ENCODE measurements around the gene TRAPPC6A.

The TRAPPC6A gene

GRCh38 chr19:45186509-45187334, 8.7 kb upstream of the TRAPPC6A start:
- peak; percentile 41 for DNase-seq

DNA sequence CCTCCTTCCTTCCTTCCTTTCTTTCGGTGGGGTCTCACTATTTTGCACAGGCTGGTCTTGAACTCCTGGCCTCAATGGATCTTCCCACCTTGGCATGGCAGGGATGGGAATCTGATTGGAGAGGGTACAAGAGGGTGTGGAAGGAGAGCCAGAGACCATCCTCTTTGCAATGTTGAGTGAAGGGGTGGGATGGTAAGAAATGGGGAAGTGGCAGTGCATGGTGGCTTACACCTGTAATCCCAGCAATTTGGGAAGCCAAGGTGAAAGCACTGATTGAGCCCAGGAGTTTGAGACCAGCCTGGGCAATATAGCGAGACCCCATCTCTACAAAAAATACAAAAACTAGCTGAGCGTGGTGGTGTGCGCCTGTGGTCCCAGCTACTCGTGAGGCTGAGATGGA, 6.1 kb upstream of the TRAPPC6A start:
- no peak for DNase-seq

- no peak for DNase-seq
Measured at GRCh38 chr19:45182758-45183157, 4.7 kb upstream of the TRAPPC6A start.

- no peak for DNase-seq
Measured at GRCh38 chr19:45180936-45181335, 2.9 kb upstream of the TRAPPC6A start.

- no peak for DNase-seq
Measured at GRCh38 chr19:45179892-45180370, 1.9 kb upstream of the TRAPPC6A start.

DNA sequence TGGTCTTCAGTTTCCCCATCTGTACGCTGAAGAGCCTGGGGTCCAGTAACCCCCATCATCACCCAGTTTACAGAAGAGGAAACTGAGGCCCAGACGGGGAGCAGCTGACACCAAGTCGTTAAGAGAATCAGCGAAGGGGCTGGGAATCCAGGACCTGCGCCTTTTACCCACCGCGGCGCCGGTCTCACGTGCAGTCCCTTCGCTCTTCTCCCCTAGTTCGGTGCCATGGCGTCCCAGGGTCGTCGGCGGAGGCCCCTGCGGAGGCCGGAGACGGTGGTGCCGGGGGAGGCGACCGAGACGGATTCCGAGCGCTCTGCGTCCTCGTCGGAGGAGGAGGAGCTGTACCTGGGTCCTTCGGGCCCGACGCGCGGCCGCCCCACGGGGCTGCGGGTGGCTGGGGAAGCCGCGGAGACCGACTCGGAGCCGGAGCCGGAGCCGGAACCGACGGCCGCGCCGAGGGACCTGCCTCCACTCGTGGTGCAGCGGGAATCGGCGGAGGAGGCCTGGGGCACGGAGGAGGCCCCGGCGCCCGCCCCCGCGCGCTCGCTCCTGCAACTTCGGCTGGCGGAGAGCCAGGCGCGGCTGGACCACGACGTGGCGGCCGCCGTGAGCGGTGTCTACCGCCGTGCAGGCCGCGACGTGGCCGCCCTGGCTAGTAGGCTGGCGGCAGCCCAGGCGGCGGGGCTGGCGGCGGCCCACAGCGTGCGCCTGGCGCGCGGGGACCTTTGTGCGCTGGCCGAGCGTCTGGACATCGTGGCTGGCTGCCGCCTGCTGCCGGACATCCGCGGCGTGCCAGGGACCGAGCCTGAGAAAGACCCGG, 1.2 kb upstream of the TRAPPC6A start:
- peak; percentile 32 for DNase-seq

- DNase-seq = peak; percentile 100
Measured at GRCh38 chr19:45178262-45179071, 430 bp upstream of the TRAPPC6A start, which contains the start of gene BLOC1S3. BLOC1S3 (plus strand) TSS chr19:45178784; CDS start chr19:45179297, 513 bp downstream.

DNA sequence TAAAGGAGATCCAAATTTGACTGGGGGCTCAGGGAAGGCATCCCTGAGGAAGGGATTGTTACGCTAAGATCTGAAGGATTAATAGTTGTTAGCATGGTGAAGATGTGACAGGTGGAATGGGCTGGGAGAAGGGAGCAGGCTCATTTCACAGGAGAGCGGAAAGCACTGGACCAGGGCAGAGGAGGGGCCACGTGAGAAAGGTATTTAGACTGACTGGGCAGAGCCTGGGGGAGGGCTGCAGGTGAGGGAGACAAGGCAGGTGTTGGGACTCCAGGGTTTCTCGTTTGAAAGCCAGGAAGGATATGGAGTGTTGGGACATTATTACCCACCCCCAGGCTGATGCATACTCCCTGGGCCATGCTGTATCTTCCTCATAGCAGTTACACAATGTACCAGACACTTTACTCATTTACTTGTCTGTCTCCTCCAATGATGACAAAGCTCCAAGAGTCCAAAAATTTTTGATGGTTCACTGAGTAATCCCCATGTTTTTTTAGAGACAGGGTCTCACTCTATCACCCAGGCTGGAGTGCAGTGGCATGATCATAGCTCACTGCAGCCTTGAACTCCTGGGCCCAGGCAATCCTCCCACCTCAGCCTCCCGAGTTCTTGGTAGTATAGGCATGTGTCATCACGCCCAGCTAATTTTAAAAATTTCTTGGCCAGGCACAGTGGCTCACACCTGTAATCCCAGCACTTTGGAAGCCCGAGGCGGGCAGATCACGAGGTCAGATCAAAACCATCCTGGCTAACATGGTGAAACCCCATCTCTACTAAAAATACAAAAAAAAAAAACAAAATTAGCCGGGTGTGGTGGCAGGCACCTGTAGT, 2.3 kb downstream of the TRAPPC6A start:
- DNase-seq = no peak

DNA sequence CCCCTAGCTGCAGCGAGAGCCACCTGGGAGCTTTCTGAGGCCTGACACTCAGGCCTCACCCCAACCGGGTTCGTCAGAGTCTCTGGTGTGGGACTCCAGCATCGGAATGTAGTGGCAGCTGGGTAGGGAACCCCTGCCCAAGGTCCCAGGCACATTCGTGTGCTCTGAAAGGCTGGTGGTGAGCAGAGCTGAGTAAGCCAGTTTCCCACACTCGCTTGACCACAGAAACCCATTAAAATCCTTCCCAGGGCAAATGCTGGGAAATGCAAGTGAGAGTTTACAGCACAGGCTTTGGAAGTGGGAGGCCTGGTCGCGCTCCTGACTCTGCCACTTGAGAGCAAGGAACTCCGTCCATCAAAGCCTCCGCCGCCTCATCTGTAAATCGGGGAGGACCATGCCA, 4.2 kb downstream of the TRAPPC6A start:
- DNase-seq = no peak

DNA sequence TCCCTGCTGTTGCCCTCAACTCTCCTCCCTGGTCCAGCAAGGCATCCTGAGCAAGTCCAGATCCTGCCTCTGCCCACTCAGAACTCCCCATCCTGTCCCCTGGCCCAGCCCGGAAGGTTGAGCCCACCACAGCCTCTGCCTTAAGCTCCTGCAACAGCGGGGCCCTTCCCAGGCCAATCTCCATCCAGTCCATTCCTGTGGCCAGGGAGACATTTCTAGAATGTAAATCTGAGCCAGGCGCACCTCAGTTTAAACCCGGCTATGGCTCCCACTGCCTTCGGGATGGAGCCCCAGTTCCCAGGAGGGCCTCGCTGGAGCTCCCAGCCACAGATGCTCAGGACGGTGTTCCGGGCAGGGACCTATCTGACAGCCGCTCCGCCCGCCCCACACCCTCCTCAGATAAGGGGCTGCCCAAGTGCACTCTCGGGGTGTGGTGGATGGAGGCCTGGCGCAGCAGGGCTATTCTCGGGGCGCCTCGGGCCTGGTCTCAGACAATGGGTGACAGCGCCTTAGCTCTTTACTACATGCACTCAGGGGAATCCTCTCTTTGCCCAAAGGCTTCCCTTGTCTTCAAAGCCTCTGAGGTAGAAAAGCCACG, 5.3 kb downstream of the TRAPPC6A start:
- DNase-seq = no peak

DNA sequence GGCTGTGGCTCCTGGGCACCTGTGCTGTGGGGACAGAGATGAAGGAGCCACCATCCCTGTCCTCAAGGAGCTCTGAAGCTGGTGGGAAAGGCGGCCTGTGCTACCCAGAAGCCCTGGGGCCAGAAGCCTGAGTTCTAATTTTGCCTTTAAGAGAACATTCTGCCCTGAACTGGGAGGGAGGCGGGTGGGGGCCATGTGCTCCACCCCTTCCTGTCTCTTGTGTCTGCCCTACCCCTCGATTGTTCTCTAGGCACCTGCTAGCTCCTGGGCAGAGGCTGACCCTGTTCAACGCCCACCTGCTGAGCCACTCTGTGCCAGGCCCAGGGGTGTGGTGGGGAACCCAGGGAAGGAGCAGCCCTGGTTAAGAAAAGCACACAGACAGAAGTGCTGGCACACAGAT, 5.9 kb downstream of the TRAPPC6A start:
- DNase-seq = no peak

- DNase-seq = no peak
Measured at GRCh38 chr19:45171211-45171623, 6.8 kb downstream of the TRAPPC6A start.

GRCh38 chr19:45170146-45171106, 7.6 kb downstream of the TRAPPC6A start:
- DNase-seq = no peak

- DNase-seq = no peak
Measured at GRCh38 chr19:45169602-45170001, 8.4 kb downstream of the TRAPPC6A start.

DNA sequence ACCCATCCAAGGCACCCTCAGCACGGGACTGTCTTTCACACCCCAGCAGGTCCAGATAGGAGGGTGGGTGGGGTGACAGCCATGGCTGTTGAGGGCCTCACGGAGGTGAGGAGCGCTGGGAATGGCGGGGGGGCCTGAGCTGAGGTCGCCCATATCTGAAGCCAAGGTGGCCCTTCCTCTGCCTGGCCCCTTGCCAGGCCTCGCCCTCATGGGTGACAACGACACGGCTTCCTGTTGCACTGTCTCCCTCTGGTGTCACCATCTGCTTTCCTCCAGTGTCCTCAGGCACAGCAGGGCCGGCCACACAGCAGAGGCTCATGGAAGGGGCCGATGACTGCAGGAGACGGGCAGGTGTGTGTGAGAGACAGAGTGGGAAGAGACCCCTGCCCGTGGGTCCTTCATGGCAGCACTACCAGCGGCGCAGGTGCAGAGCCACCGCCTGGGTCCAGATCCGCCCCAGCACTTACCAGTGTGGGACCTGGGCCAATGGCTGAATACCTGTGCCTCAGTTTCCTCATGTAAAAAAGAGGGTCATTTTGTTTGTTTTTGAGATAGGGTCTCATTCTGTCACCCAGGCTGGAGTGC, 9.2 kb downstream of the TRAPPC6A start:
- no peak for DNase-seq

GRCh38 chr19:45166723-45167252, 11.2 kb downstream of the TRAPPC6A start:
- no peak for DNase-seq

GRCh38 chr19:45164577-45165335, 13.3 kb downstream of the TRAPPC6A start:
- DNase-seq = peak; percentile 57

GRCh38 chr19:45163751-45164460, 14.1 kb downstream of the TRAPPC6A start:
- no peak for DNase-seq

Measured in fibroblast of skin of back (primary cell).